H9 (cell line): ENCODE measurements around the gene RPS6KA4. TPM values are rescaled to one million over a fixed set of nuclear protein-coding genes. Genes with fewer than 3 reads are reported as not detected.

ENCODE experiments used
- DNase-seq: peaks from one replicate; pipeline ENCODE4 v3.0.0-alpha.2; 2017
- H2AFZ ChIP-seq: one replicate; pipeline ENCODE4 v1.6.1; 2013; ENCODE audit warnings: mild to moderate bottlenecking, low read length, control low read depth, moderate library complexity
- H2AK5ac ChIP-seq: 2 replicates; pipeline ENCODE4 v1.6.1; 2013; ENCODE audit warnings: low read length, control low read depth, mixed read lengths; ENCODE audit not compliant: insufficient read length
- H2BK120ac ChIP-seq: one replicate; pipeline ENCODE4 v1.6.1; 2013; ENCODE audit warnings: low read depth, mild to moderate bottlenecking, low read length, control low read depth, inconsistent platforms; ENCODE audit not compliant: poor library complexity, severe bottlenecking
- H2BK12ac ChIP-seq: 2 replicates; pipeline ENCODE4 v1.6.1; 2013; ENCODE audit warnings: low read length, control low read depth, mixed read lengths, low read depth; ENCODE audit not compliant: insufficient read length
- H2BK15ac ChIP-seq: 2 replicates; pipeline ENCODE4 v1.6.1; 2013; ENCODE audit warnings: low read depth, low read length, control low read depth
- H2BK20ac ChIP-seq: one replicate; pipeline ENCODE4 v1.6.1; 2013; ENCODE audit warnings: low read depth, mild to moderate bottlenecking, low read length, control low read depth, inconsistent platforms; ENCODE audit not compliant: poor library complexity, severe bottlenecking
- H2BK5ac ChIP-seq: 2 replicates; pipeline ENCODE4 v1.6.1; 2013; ENCODE audit warnings: low read length, control low read depth, mixed read lengths; ENCODE audit not compliant: insufficient read length
- H3K14ac ChIP-seq: 2 replicates; pipeline ENCODE4 v1.6.1; 2013; ENCODE audit warnings: low read length, control low read depth; ENCODE audit not compliant: insufficient read depth
- H3K18ac ChIP-seq: 2 replicates; pipeline ENCODE4 v1.6.1; 2013; ENCODE audit warnings: low read depth, mild to moderate bottlenecking, mixed read lengths, low read length, control low read depth; ENCODE audit not compliant: insufficient read length
- H3K23ac ChIP-seq: 2 replicates; pipeline ENCODE4 v1.6.1; 2013; ENCODE audit warnings: low read length, control low read depth, mixed read lengths, low read depth; ENCODE audit not compliant: insufficient read length
- H3K23me2 ChIP-seq: 2 replicates; pipeline ENCODE4 v1.6.1; 2013; ENCODE audit warnings: low read depth, mild to moderate bottlenecking, mixed read lengths, low read length, control low read depth; ENCODE audit not compliant: insufficient read length, poor library complexity, severe bottlenecking
- H3K27ac ChIP-seq: 2 replicates; pipeline ENCODE4 v1.5.1; 2013; ENCODE audit warnings: low read length, control low read depth, mixed read lengths, low read depth; ENCODE audit not compliant: insufficient read length
- H3K27me3 ChIP-seq: 2 replicates; pipeline ENCODE4 v1.6.1; 2013; ENCODE audit warnings: low read length, control low read depth, inconsistent platforms; ENCODE audit not compliant: insufficient read depth
- H3K4ac ChIP-seq: 2 replicates; pipeline ENCODE4 v1.6.1; 2013; ENCODE audit warnings: low read depth, mild to moderate bottlenecking, control low read depth, inconsistent platforms, low read length, moderate library complexity
- H3K4me1 ChIP-seq: 2 replicates; pipeline ENCODE4 v1.6.1; 2013; ENCODE audit warnings: low read length, control low read depth, inconsistent platforms; ENCODE audit not compliant: insufficient read depth
- H3K4me2 ChIP-seq: 2 replicates; pipeline ENCODE4 v1.6.1; 2013; ENCODE audit warnings: low read length, control low read depth, mixed read lengths; ENCODE audit not compliant: insufficient read length, insufficient read depth
- H3K56ac ChIP-seq: 2 replicates; pipeline ENCODE4 v1.6.1; 2013; ENCODE audit warnings: low read depth, mild to moderate bottlenecking, mixed read lengths, low read length, control low read depth; ENCODE audit not compliant: insufficient read length
- H3K79me1 ChIP-seq: 2 replicates; pipeline ENCODE4 v1.6.1; 2013; ENCODE audit warnings: low read depth, mild to moderate bottlenecking, moderate library complexity, low read length, control low read depth, inconsistent platforms; ENCODE audit not compliant: insufficient read depth, poor library complexity, severe bottlenecking
- H3K79me2 ChIP-seq: 2 replicates; pipeline ENCODE4 v1.6.1; 2013; ENCODE audit warnings: low read length, control low read depth, inconsistent platforms; ENCODE audit not compliant: insufficient read depth
- H3K9ac ChIP-seq: 2 replicates; pipeline ENCODE4 v1.6.1; 2013; ENCODE audit warnings: low read length, control low read depth, mixed read lengths; ENCODE audit not compliant: insufficient read length; ENCODE audit errors: extremely low read depth
- H3K9me3 ChIP-seq: one replicate; pipeline ENCODE4 v1.6.1; 2013; ENCODE audit warnings: low read depth, low read length, inconsistent platforms; ENCODE audit not compliant: control insufficient read depth
- H3T11ph ChIP-seq: one replicate; pipeline ENCODE4 v1.6.1; 2013; ENCODE audit warnings: mild to moderate bottlenecking, low read length, control low read depth, inconsistent platforms
- H4K20me1 ChIP-seq: one replicate; pipeline ENCODE4 v1.6.1; 2013; ENCODE audit not compliant: control insufficient read depth, insufficient read length, insufficient read depth
- H4K5ac ChIP-seq: 2 replicates; pipeline ENCODE4 v1.6.1; 2013; ENCODE audit warnings: low read depth, mild to moderate bottlenecking, mixed read lengths, low read length, control low read depth; ENCODE audit not compliant: insufficient read length
- H4K8ac ChIP-seq: replicated peaks from 2 replicates; pipeline ENCODE4 v1.6.1; 2013; ENCODE audit warnings: low read length, control low read depth, mixed read lengths, low read depth; ENCODE audit not compliant: insufficient read length
- H4K91ac ChIP-seq: 2 replicates; pipeline ENCODE4 v1.6.1; 2013; ENCODE audit warnings: low read depth, mild to moderate bottlenecking, moderate library complexity, mixed read lengths, low read length, control low read depth; ENCODE audit not compliant: insufficient read length
- H3K27ac Mint-ChIP-seq, 3 experiments: 2 replicates in 2 of 3; 3 replicates in 1 of 3; pipeline ENCODE4 v1.8.0; 2020 to 2021; ENCODE audit warnings: mixed read lengths in 3 of 3, mild to moderate bottlenecking in 1 of 3, moderate library complexity in 1 of 3
- H3K27me3 Mint-ChIP-seq: 2 replicates; pipeline ENCODE4 v1.8.0; 2021; ENCODE audit warnings: low read depth, mild to moderate bottlenecking, moderate library complexity, mixed read lengths
- H3K36me3 Mint-ChIP-seq, 3 experiments: 2 replicates in 2 of 3; 3 replicates in 1 of 3; pipeline ENCODE4 v1.8.0; 2020 to 2021; ENCODE audit warnings: low read depth in 3 of 3, mixed read lengths in 3 of 3; ENCODE audit not compliant: insufficient read depth in 1 of 3
- H3K4me1 Mint-ChIP-seq, 2 experiments: 2 replicates each; pipeline ENCODE4 v1.8.0; 2020; ENCODE audit warnings: mixed read lengths in 2 of 2
- H3K4me3 Mint-ChIP-seq, 2 experiments: 2 replicates in 1 of 2; 3 replicates in 1 of 2; pipeline ENCODE4 v1.8.0; 2020 to 2021; ENCODE audit warnings: mild to moderate bottlenecking in 2 of 2, mixed read lengths in 2 of 2, moderate library complexity in 1 of 2
- H3K9me3 Mint-ChIP-seq, 2 experiments: 2 replicates in 1 of 2; 3 replicates in 1 of 2; pipeline ENCODE4 v1.8.0; 2020; ENCODE audit warnings: mild to moderate bottlenecking in 2 of 2, mixed read lengths in 2 of 2, moderate library complexity in 1 of 2
- WGBS: extraction: QIAGEN DNeasy Blood & Tissue Kit; methylation state at CpG from one replicate; pipeline ENCODE4 v1.1.7; 2013; ENCODE audit warnings: missing lambda C conversion rate, low lambda C conversion rate, mixed read lengths; ENCODE audit not compliant: insufficient read length; ENCODE audit errors: extremely low coverage; 5-methylcytosine and 5-hydroxymethylcytosine counted together
- total RNA-seq: library from RNA; stranded (reverse); gene quantifications from 2 replicates; pipeline ENCODE4 v1.2.1, GENCODE V29; 2021
- TF ChIP-seq, protein P1 (sequence below): fragments of 200-600 bp; sonication (generic); conservative IDR thresholded peaks from 3 replicates; pipeline ENCODE4 v1.8.0; 2021; ENCODE audit warnings: antibody characterized with exemption, mild to moderate bottlenecking

The RPS6KA4 gene
- total RNA-seq, 1 experiment from 2014 or later = 10.8 TPM

DNA sequence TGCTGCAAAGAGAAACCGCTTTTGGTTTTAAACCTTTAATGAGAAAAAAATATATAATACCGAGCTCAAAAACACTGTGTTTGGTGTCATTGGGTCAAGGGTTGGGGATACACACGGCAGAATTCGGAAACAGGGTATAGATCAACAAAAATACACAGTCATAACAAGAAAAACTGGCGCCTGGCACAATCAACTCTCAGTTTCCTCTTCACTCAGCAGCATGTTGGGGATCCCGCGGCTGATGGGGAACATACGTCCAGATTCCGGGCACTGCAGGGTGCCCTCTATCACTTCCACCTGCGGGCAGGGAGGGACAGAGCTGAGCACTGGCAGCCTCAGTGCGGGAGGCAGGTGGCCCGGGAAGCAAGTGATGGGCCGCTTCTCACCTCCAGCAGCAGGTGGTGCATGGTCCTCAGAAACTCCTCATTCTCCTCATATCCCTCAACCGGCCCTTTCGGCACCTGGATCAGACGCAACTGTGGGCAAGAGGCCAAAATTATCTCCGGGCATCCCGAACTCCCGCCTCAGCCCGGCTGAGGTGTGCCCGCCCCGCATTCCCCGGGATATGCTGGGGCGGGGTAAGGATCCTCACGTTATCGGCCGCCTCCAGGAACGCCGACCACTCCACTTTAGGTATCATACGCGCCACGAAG is 42.2 kb upstream of the RPS6KA4 start:
- Histone ChIP-seq H4K5ac (no peak overlapping the region), H2AFZ (no peak overlapping the region), H3K9me3 (no peaks in the 10 kb centered on the region), H3K79me2 (peaks cover 4% of the 10 kb centered on the region; the same call in 1 of the 2 replicates), H2BK20ac (no peak overlapping the region), H3K27ac (no peak overlapping the region), H4K20me1 (peaks cover 2% of the 10 kb centered on the region), H3K14ac (peak overlapping the region; percentile 77), H4K91ac (no peak overlapping the region), H3K79me1 (no peaks in the 10 kb centered on the region), H2BK12ac (no peak overlapping the region), H3T11ph (no peak overlapping the region), H3K23me2 (peaks cover 3% of the 10 kb centered on the region), H3K27me3 (no peaks in the 10 kb centered on the region), H3K18ac (peak overlapping the region; percentile 76), H3K56ac (no peak overlapping the region), H3K4me2 (peak overlapping the region; percentile 51), H4K8ac (no peak overlapping the region), H2BK15ac (no peak overlapping the region), H3K4me1 (no peaks in the 10 kb centered on the region), H2BK120ac (no peak overlapping the region), H3K9ac (peak overlapping the region; percentile 73), H2AK5ac (no peak overlapping the region), H2BK5ac (no peak overlapping the region), H3K4ac (no peak overlapping the region), H3K23ac (no peak overlapping the region)
- Mint-ChIP-seq H3K9me3 (no peaks in the 10 kb centered on the region), H3K4me3 (peak overlapping the region; percentile 90 to 93), H3K36me3 (peaks cover 22 to 51% (median 38%) of the 10 kb centered on the region in 3 experiments; a peak in 6 of 7 replicates), H3K27me3 (no peaks in the 10 kb centered on the region), H3K4me1 (peaks cover 14 to 17% of the 10 kb centered on the region in 2 experiments), H3K27ac (peak overlapping the region; percentile 99 to 100 (median 99))
- TF ChIP-seq, protein P1, sequence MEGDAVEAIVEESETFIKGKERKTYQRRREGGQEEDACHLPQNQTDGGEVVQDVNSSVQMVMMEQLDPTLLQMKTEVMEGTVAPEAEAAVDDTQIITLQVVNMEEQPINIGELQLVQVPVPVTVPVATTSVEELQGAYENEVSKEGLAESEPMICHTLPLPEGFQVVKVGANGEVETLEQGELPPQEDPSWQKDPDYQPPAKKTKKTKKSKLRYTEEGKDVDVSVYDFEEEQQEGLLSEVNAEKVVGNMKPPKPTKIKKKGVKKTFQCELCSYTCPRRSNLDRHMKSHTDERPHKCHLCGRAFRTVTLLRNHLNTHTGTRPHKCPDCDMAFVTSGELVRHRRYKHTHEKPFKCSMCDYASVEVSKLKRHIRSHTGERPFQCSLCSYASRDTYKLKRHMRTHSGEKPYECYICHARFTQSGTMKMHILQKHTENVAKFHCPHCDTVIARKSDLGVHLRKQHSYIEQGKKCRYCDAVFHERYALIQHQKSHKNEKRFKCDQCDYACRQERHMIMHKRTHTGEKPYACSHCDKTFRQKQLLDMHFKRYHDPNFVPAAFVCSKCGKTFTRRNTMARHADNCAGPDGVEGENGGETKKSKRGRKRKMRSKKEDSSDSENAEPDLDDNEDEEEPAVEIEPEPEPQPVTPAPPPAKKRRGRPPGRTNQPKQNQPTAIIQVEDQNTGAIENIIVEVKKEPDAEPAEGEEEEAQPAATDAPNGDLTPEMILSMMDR = peak; percentile 41; the same call in 2 of the 3 replicates
- WGBS = no CpG with 5 or more reads among the region's 32 CpGs
- DNase-seq = no peak
